HEK293T (cell line): ENCODE measurements around the gene ZC3H12A.

ENCODE experiments used
- CTCF ChIA-PET: fragments of 350-600 bp; formaldehyde crosslinking; extraction: SDS; loops from one replicate; lab custom pipeline; 2021; ENCODE audit warnings: antibody characterized with exemption, inconsistent platforms; lab: Yijun Ruan, JAX
- POLR2A ChIA-PET: fragments of 350-600 bp; formaldehyde crosslinking; extraction: SDS; loops from one replicate; lab custom pipeline; 2020; ENCODE audit warnings: antibody characterized with exemption, inconsistent platforms; lab: Yijun Ruan, JAX
- DNase-seq: peaks from one replicate; pipeline ENCODE4 v3.0.0; 2012; ENCODE audit warnings: mixed read lengths; ENCODE audit errors: extremely low spot score
- ARNT ChIP-seq: fragments of 450-650 bp; IDR thresholded peaks from 2 replicates; pipeline ENCODE4 v1.6.1; 2017; ENCODE audit warnings: mild to moderate bottlenecking
- BHLHE40 ChIP-seq: fragments of 450-650 bp; IDR thresholded peaks from 2 replicates; pipeline ENCODE4 v1.6.1; 2016; ENCODE audit warnings: mild to moderate bottlenecking, moderate library complexity, borderline replicate concordance
- CTBP1 ChIP-seq: fragments of 450-650 bp; IDR thresholded peaks from 2 replicates; pipeline ENCODE4 v1.6.1; 2016; ENCODE audit warnings: borderline replicate concordance
- ELF4 ChIP-seq: fragments of 450-650 bp; IDR thresholded peaks from 2 replicates; pipeline ENCODE4 v1.6.1; 2017; ENCODE audit warnings: antibody characterized with exemption
- FOXA1 ChIP-seq: fragments of 450-650 bp; IDR thresholded peaks from 2 replicates; pipeline ENCODE4 v1.6.1; 2016; ENCODE audit warnings: mild to moderate bottlenecking
- FOXK2 ChIP-seq: fragments of 450-650 bp; IDR thresholded peaks from 2 replicates; pipeline ENCODE4 v1.6.1; 2016; ENCODE audit warnings: mild to moderate bottlenecking
- FOXM1 ChIP-seq: fragments of 450-650 bp; IDR thresholded peaks from 2 replicates; pipeline ENCODE4 v1.6.1; 2017; ENCODE audit warnings: mild to moderate bottlenecking, borderline replicate concordance
- HDGF ChIP-seq: fragments of 450-650 bp; IDR thresholded peaks from 2 replicates; pipeline ENCODE4 v1.6.1; 2017; ENCODE audit warnings: antibody characterized with exemption, borderline replicate concordance
- L3MBTL2 ChIP-seq: fragments of 450-650 bp; conservative IDR thresholded peaks from 2 replicates; pipeline ENCODE4 v1.6.1; 2016; ENCODE audit warnings: mild to moderate bottlenecking
- LEF1 ChIP-seq: fragments of 450-650 bp; IDR thresholded peaks from 2 replicates; pipeline ENCODE4 v1.6.1; 2017; ENCODE audit warnings: mild to moderate bottlenecking, borderline replicate concordance
- NFRKB ChIP-seq: fragments of 450-650 bp; IDR thresholded peaks from 2 replicates; pipeline ENCODE4 v1.6.1; 2016; ENCODE audit warnings: mild to moderate bottlenecking, moderate library complexity
- PKNOX1 ChIP-seq: fragments of 450-650 bp; IDR thresholded peaks from 2 replicates; pipeline ENCODE4 v1.6.1; 2016
- SP1 ChIP-seq: fragments of 450-650 bp; IDR thresholded peaks from 2 replicates; pipeline ENCODE4 v1.6.1; 2017
- SUZ12 ChIP-seq: fragments of 450-650 bp; IDR thresholded peaks from 2 replicates; pipeline ENCODE4 v1.6.1; 2016; ENCODE audit warnings: mild to moderate bottlenecking
- TARDBP ChIP-seq: fragments of 450-650 bp; IDR thresholded peaks from 2 replicates; pipeline ENCODE4 v1.6.1; 2016
- ZNF384 ChIP-seq: fragments of 450-650 bp; IDR thresholded peaks from 2 replicates; pipeline ENCODE4 v1.6.1; 2016

ZC3H12A gene

GRCh38 chr1:37446874-37447273 is 27.5 kb upstream of the ZC3H12A start:
- POLR2A ChIA-PET = no interaction called here
- TF ChIP-seq SUZ12 (no peak), ARNT (no peak), SP1 (no peak), PKNOX1 (no peak), L3MBTL2 (no peak), BHLHE40 (no peak), ZNF384 (no peak), ELF4 (no peak), TARDBP (no peak), FOXK2 (no peak), CTBP1 (no peak), FOXM1 (no peak), NFRKB (no peak), FOXA1 (no peak), LEF1 (no peak), HDGF (no peak)
- CTCF ChIA-PET = no interaction called here
- DNase-seq = no peak

GRCh38 chr1:37448185-37448584 is 26.2 kb upstream of the ZC3H12A start:
- no peak for DNase-seq
- ChIA-PET POLR2A (no interaction called here), CTCF (interaction anchor here (0.5 to 0.7 kb wide), 2 partner anchors 25 to 114 kb away, joined by 3 read pairs; no protein-coding TSS in a partner anchor)
- no peak for TF ChIP-seq NFRKB
- no peak for TF ChIP-seq ZNF384
- TF ChIP-seq CTBP1 = no peak
- TF ChIP-seq ARNT = no peak
- no peak for TF ChIP-seq BHLHE40
- no peak for TF ChIP-seq HDGF
- no peak for TF ChIP-seq LEF1
- TF ChIP-seq PKNOX1 = no peak
- TF ChIP-seq SP1 = no peak
- no peak for TF ChIP-seq FOXM1
- TF ChIP-seq FOXK2 = no peak
- TF ChIP-seq ELF4 = no peak
- TF ChIP-seq SUZ12 = no peak
- no peak for TF ChIP-seq L3MBTL2
- no peak for TF ChIP-seq TARDBP
- TF ChIP-seq FOXA1 = no peak

- POLR2A ChIA-PET = no interaction called here
- CTCF ChIA-PET = interaction anchor here (1.1 kb wide), 1 partner anchor 21 kb away, joined by 3 read pairs; no protein-coding TSS in a partner anchor
- no peak for DNase-seq
- TF ChIP-seq ARNT (no peak), LEF1 (no peak), HDGF (no peak), BHLHE40 (no peak), NFRKB (no peak), SP1 (no peak), FOXM1 (no peak), FOXK2 (no peak), SUZ12 (no peak), L3MBTL2 (no peak), PKNOX1 (no peak), ZNF384 (no peak), ELF4 (no peak), CTBP1 (no peak)
These were observed 25.5 kb upstream of the ZC3H12A start for GRCh38 chr1:37448691-37449417.

- DNase-seq = no peak
- ChIA-PET POLR2A (no interaction called here), CTCF (interaction anchor here (0.9 to 1.3 kb wide), 3 partner anchors 20 to 41 kb away, joined by 3 to 4 read pairs (median 4); no protein-coding TSS in a partner anchor)
- TF ChIP-seq L3MBTL2 = no peak
- TF ChIP-seq ELF4 = no peak
- no peak for TF ChIP-seq FOXK2
- TF ChIP-seq ARNT = no peak
- no peak for TF ChIP-seq SP1
- no peak for TF ChIP-seq PKNOX1
- no peak for TF ChIP-seq LEF1
- TF ChIP-seq NFRKB = no peak
- no peak for TF ChIP-seq TARDBP
- no peak for TF ChIP-seq BHLHE40
- no peak for TF ChIP-seq FOXM1
- TF ChIP-seq CTBP1 = no peak
- TF ChIP-seq HDGF = no peak
- no peak for TF ChIP-seq ZNF384
- TF ChIP-seq FOXA1 = no peak
- no peak for TF ChIP-seq SUZ12
These were observed 24.4 kb upstream of the ZC3H12A start for GRCh38 chr1:37449936-37450335.

- no peak for TF ChIP-seq HDGF
- no peak for TF ChIP-seq LEF1
- TF ChIP-seq L3MBTL2 = no peak
- TF ChIP-seq FOXA1 = no peak
- no peak for TF ChIP-seq FOXM1
- no peak for TF ChIP-seq BHLHE40
- no peak for TF ChIP-seq PKNOX1
- CTCF ChIA-PET = interaction anchor here (0.6 kb wide), 1 partner anchor 352 kb away, joined by 3 read pairs; no protein-coding TSS in a partner anchor
- DNase-seq = no peak
- POLR2A ChIA-PET = interaction anchor here (1.0 kb wide), 1 partner anchor 238 kb away, joined by 3 read pairs; a partner anchor contains a TSS
These were observed 22.0 kb upstream of the ZC3H12A start for GRCh38 chr1:37452416-37452815.
